HG03432 (cell line): ENCODE results near the gene IL31.

Experiments
- ATAC-seq: cut with Tn5 transposase; IDR thresholded peaks from one replicate; pipeline ENCODE4 v1.9.1; 2021; ENCODE audit warnings: mild to moderate bottlenecking, moderate library complexity; ENCODE audit not compliant: unreplicated experiment

The IL31 gene

DNA sequence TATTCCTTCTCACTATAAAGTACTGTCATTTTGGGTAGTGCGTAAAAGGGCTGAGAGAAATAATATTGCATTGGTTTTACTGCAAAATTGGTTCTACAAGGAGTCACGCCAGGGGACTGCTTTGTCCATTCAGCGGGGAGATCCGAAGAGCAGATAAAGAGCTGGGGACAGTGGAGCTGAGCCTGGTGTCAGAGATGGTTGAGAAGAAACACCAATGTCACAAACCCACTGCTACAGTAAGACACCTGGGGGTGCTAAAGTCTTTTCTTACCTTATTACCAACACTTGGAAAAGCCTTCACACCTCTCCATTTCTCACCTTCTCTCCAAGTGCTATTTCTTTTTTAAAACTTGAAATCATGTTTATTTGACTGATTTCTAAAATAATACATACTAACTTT is 14.1 kb downstream of the IL31 start:
- no peak for ATAC-seq

DNA sequence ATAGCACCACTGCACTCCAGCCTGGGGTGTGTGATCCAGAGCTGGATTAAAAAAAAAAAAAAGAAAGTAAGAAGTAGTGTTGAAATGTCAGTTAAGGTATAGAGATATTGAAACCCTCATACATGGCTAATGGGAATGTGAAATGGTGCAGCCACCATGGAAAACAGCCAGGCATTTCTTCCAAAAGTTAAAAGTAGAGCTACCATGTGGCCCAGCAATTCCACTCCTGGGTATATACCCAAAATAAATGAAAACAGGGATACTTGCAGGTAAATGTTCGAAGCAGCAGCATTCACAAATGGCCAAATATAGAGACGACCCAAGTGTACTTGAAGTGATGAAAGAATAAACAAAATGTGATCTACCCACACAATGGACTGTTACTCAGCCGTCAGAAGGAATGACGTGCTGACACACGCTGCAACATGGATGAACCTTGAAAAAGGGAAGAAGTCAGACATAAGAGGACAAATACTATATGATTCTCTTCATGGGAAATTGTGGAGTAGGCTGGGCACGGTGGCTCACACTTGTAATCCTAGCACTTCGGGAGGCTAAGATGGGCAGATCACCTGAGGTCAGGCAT is 15.2 kb downstream of the IL31 start:
- ATAC-seq: no peak

DNA sequence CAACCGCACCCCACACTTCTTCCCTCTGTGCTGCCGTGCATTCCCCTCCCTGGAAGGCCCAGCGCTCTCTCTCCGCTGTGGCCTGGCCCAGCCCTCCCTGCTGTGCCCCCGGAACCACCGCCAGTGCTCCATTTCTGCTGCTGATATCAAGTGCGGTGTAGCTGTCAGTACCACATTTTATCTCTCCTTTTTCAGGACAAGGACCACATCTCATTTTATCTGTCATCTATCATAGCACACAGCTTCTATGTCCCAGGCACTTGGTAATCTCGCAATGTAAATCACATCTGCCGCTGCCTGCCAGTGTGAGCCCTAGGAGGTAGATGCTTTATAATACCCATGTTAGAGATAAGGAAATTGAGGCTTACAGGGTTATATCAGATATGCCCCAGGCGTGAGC is 18.3 kb downstream of the IL31 start:
- ATAC-seq: no peak

DNA sequence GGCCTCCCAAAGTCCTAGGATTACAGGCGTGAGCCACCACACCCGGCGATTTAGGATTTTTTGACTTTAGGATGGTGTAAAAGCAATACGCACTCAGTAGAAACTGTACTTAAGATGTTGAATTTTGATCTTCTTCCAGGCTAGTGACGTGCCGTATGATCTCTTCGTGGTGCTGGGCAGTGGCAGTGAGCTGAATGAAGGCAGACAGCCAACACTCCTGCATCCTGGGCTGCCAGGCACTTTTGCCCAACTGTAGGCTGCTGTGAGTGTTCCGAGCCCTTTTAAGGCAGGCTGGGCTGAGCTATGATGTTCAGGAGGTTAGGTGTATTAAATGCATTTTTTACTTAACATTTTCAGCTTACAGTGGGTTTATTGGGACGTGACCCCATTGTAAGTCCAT is 21.3 kb downstream of the IL31 start:
- no peak for ATAC-seq

DNA sequence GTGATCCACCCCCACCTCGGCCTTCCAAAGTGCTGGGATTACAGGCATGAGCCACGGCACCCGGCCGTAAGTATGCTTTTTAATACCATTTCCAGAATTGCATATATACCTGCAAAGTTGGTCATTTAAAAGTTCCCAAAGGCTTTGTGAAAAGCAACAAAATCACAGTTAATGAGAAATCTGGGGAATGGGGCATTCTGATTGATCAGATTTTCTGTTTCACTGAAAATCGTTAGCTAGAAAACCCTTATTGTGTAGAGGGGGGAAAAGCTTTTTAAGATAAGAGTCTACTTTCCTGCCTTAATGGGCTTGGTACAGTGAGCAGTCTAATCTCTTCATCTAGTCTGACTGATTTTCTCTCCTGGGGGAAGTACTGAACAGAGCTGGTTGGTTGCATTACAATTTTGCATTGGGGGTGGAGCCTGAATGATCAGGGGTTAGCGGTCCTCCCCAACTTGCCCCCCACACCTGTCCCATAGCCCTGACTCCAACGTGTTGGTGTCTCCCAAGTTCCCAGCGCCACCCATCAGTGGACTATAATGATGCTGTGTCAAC is 23.8 kb downstream of the IL31 start:
- no peak for ATAC-seq

DNA sequence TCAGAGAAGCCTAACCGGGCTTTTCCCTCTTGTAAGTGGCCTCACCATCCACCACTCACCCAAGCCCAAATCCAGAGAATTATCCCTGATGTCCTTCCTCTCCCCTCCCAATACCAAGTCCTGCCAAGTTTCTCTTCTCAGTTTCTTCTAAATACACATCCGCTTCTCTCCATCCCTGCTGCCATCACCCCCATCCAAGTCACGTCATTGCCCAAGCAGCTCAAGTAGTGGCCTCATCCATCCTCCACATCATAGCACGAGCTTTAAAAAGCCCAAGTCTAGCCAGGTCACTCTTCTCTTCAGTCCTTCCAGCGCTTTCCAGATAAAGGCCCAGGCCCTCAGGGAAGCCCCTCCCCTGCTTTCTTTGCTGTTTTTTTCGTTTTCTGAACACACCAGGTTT is 25.4 kb downstream of the IL31 start:
- no peak for ATAC-seq

DNA sequence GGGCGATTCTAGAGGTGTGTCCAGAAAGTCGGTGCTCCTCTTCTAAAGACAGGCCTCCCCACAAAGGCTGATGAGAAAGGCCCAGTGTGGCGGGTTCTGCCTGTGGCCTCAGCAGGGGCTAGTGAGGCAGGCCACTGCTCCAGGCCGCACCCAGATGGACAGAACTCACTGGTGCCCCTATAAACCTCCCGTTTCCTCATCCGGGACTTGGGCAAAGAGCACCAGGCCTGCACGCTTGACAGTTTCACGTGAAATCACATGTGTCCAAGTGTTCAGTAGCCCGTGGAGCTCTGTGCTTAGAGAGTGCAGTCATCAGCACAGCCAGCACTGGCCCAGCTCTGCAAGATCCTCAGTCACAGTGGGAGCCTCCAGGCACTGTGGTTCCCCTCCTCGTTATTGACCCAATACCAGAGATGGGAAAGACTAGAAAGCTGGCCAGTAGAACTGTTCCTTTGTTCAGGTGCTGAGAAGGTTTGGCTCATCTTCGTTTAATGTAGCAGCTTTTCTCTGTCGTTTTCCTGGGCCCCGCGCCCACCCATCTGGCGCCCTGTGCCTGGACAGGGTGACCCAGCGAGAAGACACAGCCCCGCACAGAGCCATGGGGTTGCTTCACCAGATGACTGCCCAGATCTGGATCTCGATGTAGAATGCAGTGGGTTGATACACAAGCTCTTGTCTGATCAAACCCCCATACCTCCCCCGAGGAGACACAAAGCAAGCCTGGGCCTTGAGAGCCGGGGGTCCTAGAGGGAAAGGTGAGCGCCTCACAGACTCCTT is 26.3 kb downstream of the IL31 start:
- no peak for ATAC-seq

DNA sequence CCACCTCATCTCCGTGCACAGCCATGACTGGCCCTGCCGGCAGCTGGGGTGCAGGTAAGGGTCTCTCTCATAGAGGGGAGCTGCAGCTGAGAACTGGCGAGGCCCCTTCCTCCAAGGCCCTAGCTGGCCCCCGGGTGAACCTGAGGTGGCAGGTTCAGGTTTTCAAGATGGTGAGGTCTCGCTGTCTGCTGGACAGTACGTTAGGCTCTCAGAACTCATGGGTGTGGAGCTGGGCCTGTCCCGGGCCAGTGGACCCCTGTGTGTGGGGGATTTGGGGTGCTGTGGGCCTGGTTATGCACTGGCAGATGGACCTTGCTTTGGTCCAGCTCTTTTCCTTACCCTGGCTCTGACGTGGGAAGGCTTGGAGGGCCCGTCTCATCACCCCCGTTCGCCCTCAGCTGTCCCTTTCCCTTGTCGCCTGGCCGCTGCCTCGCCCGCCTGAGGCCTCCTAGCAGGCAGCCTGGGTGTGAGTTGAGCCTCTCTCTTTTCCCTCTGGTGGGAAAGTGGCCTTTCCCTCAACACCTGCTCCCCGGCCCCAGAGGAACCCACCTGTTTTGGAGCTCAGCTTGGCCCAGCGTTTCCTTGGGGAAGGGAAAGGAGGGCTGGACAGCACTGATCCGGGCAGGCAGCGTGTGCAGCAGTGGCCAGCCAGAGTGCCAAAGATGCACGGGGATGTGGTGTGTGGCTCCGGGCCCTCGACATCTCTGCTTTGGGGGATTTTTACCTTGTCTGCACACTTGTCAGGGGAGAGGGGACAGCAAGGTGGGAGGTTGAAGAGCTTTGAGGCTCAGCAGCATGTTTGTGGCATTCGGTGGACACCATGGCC is 28.3 kb downstream of the IL31 start:
- ATAC-seq: no peak

DNA sequence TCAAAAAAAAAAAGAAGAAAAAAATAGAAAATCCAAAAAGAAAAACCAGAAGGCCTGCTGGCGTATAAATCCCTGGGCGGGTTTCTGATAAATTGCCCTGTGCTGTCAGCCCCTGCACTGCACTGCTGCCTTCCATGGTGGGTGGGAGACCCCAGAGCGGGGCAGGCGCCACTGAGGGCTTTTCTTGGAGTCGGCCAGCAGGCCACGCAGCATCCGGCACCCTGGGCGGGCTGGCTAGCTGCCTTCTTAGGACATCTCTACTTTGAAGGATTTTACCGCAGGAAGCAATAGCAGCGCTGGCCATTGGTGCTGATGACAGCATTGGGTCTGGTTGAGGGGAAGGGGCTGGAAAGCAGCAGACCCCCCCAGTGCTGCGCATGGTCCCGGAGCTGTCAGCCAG is 29.1 kb downstream of the IL31 start:
- no peak for ATAC-seq

DNA sequence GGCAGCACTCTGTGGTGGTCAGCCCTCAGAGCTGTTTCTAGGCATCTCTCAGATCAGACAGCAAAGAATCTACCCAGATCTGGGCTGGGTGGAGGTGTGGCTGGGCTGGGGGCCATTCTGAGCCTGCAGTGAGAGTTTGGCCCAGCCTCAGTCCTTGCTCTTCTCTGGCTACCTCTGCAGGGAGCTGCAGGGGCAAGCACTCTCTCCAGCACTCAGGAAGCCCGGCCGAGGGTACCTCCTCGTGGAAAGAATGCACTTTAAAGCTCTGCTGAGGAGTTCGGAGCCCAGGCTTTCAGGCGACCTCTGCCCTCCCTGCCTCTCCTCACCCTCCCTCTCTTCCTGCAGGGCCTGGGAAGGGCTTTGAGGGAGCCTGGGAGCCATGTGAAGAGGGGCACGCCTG is 31.2 kb downstream of the IL31 start:
- ATAC-seq: no peak

DNA sequence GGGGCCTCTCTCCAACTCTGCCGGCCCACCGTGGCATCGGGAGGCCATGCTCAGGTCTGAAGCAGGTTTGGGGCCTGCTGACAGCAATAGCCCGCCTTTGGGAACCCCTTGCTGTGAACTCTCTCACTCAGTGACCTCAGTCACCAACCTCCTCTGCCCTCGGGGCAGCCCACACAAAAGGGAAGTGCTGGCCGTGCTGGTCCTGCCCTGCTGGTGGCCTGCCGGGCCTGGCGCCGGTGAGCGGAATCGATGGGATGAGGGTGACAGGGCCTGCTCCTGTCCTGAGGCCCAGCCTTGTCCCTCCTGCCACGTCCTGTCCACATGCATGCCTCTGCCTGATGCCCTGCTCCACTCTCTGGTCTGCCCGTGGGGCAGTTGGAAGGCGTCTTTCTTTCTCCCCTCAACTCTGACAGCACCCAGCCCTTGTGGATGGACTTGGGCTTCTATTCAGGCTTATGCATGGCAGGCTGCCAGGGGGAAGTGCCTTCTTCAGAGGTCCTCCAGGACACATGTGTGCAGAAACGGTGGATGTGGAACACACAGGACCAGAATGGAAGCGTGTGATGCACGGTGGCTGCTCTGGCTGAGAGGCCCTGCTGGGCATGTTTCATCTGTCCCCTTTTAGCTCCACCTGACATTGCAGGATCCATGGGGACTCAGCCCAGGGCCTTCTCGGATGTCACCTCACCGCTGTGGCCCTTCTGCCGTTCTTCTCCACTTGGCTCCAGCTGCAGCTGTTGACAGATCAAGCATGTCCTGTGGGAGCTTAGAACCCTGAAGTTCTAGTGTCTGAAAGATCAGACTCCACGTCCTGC is 31.9 kb downstream of the IL31 start:
- no peak for ATAC-seq

DNA sequence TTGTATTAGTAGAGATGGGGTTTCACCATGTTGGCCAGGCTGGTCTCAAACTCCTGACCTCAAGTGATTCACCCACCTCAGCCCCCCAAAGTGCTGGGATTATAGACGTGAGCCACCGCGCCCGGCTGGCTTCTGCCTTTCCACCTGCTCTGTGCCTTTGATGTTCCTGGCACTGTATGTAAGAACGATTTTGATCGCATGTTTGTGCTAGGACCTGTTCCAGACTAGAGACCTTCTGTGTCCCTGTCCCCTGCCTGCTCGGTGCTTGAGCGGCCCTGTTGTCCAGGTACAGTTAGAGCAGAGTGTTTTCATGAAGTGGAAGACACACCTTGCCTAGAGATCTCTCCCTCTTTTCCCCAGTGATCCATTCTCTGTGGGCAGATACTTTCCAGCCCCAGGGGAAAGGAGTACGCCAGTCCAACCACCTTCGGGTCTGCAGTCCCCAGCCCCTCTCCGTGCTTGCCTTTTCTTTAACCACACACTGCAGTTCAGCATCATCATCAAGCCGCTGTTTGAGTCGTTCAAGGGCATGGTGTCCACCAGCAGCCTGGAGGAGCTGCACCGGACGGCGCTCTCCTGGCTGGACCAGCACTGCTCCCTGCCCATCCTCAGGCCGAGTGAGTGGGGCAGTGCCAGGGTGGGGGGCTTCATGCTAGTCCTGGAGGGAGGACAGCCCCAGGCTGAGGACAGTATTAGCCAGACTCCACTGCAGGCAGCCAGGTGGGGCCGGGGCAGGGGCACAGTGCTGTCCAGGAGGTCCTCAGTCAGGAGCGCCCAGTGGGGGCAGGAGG is 33.4 kb downstream of the IL31 start:
- ATAC-seq: no peak

DNA sequence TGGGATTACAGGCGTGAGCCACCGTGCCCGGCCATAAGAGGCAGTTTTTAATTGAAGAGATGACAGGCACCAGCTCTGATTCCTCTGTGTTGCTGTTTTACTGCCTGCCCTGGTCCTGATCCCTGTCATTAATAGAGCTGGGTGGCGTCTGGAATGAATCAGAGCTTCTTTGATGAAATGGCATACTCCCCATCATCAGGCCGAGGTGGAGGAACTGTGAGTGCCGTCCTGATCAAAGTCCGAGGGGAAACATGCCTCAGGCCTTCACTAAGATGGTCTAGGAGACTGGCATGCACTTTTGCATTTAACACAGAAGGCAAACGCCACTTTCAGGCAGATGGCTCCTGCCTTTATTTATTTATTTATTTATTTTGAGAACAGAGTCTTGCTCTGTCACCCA is 34.1 kb downstream of the IL31 start:
- ATAC-seq: no peak

DNA sequence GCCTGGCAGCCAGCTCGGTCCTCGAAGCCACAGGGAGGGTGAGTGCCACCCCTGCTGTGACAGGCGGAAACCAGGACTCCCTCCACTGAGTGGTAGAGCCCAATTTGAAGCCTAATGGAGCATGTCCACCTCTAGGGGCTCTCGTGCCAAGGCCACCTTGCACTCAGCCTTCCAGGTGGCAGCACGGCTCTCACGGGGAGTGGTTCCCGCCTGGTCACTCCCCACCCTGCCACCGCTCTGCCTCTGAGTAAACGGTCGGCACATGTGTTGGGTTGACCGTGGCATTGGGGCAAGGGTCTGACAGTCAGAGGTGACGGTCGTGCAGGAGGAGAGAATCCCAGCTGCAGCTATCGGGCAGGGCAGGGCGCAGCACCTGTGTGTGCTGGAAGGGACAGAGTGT is 34.8 kb downstream of the IL31 start:
- ATAC-seq: no peak

DNA sequence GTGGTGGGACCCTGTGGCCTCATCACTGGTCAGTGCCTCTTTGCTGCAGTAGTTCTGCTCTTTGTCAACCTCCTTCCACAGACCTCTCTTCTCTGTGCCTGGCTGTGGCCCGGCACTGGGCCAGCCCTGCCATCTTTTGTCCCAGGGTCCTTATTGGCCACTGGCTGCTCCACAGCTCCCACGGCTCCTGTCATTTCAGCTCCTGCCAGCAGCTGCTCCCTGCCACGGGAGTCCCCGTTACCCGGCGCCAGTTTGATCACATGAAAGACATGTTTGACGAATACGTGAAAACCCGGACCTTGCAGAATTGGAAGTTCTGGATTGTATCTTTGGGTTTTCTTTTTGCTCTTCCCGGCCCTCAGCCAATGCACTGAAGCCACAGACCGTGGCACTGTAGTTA is 35.4 kb downstream of the IL31 start:
- ATAC-seq: no peak

DNA sequence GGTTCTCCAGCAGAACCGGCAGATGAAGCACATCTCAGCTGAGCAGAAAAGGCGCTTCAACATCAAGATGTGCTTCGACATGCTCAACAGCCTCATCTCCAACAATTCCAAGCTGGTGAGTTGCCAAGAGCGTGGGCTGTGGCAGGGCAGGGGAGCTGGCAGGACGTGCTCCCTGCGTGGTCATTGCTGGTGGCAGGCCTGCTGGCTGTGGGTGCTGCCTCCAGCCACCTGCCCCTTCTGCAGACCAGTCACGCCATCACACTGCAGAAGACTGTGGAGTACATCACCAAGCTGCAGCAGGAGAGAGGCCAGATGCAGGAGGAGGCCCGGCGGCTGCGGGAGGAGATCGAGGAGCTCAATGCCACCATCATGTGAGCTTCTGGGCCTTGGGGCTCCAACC is 35.8 kb downstream of the IL31 start:
- no peak for ATAC-seq

DNA sequence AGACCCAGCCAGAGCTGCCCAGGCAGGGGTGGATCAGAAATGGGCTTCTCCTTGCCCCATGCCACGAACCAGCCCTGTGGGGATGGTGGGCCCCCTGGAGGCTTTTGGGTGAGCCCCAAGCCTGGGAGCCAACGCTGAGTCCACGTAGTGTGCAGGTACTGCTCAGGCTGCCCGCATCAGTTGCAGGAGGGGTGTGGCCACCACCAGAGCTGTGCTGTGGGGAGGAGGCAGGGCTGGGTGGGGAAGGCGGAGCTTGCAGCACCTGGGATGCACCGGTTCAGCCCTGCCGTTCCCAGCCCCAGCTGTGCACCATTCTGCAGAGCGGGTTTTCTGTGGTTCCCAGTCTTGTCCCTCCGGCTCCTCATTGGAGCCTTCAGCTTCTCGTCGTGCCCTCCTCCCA is 36.3 kb downstream of the IL31 start:
- ATAC-seq: no peak

DNA sequence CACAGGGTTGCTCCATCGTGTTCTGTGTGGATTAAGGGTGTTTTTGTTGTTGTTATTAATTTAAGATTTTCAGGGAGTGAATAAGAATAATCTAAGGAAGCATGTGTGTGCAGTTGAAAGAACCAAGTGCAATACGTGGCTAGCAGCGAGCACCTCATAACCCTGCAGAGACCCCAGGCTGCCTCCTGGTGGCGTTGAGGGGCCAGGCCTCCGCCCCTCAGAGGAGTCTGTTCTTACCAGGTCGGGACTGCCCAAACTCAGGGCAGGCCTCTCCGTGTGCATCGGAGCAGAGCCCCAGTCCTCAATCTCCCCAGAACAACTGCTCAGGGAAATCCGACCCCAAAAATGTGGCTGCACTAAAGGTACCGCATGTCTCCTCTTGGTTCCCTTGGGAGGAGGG is 36.8 kb downstream of the IL31 start:
- no peak for ATAC-seq

DNA sequence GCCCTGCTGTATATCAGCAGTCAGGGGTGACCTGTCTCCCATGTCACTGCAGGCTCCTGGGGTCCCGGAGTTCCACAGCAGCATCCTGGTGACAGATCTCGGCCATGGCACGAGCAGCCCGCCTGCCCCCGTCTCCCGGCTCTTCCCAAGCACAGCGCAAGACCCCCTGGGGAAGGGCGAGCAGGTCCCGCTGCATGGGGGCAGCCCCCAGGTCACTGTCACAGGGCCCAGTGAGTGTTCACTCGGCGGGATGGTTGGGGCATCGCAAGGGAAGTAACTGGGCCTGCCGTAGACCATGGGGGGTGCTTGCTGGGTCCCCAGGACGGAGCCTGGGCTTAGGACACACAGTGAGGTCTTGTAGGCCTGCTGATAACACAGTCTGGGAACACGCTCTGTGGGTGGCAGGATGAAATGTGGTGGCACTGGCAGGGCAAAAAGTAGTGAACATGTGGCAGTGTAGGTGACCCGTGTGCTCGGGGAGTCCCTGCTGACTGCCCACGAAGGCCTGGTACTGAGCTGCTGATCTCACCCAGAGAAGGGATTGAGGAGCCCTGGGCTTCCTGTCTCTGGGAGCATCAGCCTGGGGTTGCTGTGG is 38.5 kb downstream of the IL31 start:
- ATAC-seq: no peak
